Hepatocyte (in vitro differentiated cells): ENCODE data around the gene JMJD1C. TPM values are rescaled to one million over a fixed set of nuclear protein-coding genes. Genes with fewer than 3 reads are reported as not detected.
A peak's percentile ranks its signal among the peaks of the same experiment; 100 is the strongest.

ENCODE experiments used
- DNase-seq: peaks from one replicate; pipeline ENCODE4 v3.0.0-alpha.2; 2016; ENCODE audit warnings: low spot score
- H2AFZ ChIP-seq: fragments of 200-600 bp; sonication (generic); 2 replicates; pipeline ENCODE4 v1.6.0; 2016; ENCODE audit warnings: antibody characterized with exemption, mild to moderate bottlenecking
- H3K27ac ChIP-seq: fragments of 200-600 bp; sonication (generic); 2 replicates; pipeline ENCODE4 v1.5.1; 2016; ENCODE audit warnings: mild to moderate bottlenecking
- H3K27me3 ChIP-seq: fragments of 200-600 bp; sonication (generic); 2 replicates; pipeline ENCODE4 v1.6.1; 2016
- H3K36me3 ChIP-seq: fragments of 200-600 bp; sonication (generic); replicated peaks from 2 replicates; pipeline ENCODE4 v1.5.1; 2016; ENCODE audit warnings: low read depth; ENCODE audit not compliant: insufficient read depth
- H3K4me1 ChIP-seq: fragments of 200-600 bp; sonication (generic); 2 replicates; pipeline ENCODE4 v1.5.1; 2016; ENCODE audit warnings: mild to moderate bottlenecking, moderate library complexity; ENCODE audit not compliant: insufficient read depth
- H3K4me2 ChIP-seq: fragments of 200-600 bp; sonication (generic); 2 replicates; pipeline ENCODE4 v1.6.0; 2016
- H3K4me3 ChIP-seq: fragments of 200-600 bp; sonication (generic); 2 replicates; pipeline ENCODE4 v1.5.1; 2016; ENCODE audit warnings: mild to moderate bottlenecking
- H3K79me2 ChIP-seq: fragments of 200-600 bp; sonication (generic); 2 replicates; pipeline ENCODE4 v1.6.0; 2017; ENCODE audit warnings: mild to moderate bottlenecking
- H3K9me2 ChIP-seq: fragments of 200-600 bp; sonication (generic); replicated peaks from 2 replicates; pipeline ENCODE4 v1.6.0; 2017; ENCODE audit warnings: mild to moderate bottlenecking; ENCODE audit not compliant: insufficient read depth
- H3K9me3 ChIP-seq: fragments of 200-600 bp; sonication (generic); 2 replicates; pipeline ENCODE4 v1.5.1; 2016; ENCODE audit warnings: low read depth, mild to moderate bottlenecking
- H4K20me1 ChIP-seq: fragments of 200-600 bp; sonication (generic); 2 replicates; pipeline ENCODE4 v1.6.0; 2016; ENCODE audit warnings: mild to moderate bottlenecking; ENCODE audit not compliant: insufficient read depth, poor library complexity, severe bottlenecking
- EZH2 ChIP-seq: fragments of 200-600 bp; sonication (generic); IDR thresholded peaks from 2 replicates; pipeline ENCODE4 v1.6.1; 2016; ENCODE audit warnings: antibody characterized with exemption, mild to moderate bottlenecking, borderline replicate concordance
- EZH2phosphoT487 ChIP-seq: fragments of 200-600 bp; sonication (generic); IDR thresholded peaks from one replicate; pipeline ENCODE4 v1.6.1; 2018; ENCODE audit warnings: antibody characterized with exemption, mild to moderate bottlenecking, low read depth, moderate library complexity; ENCODE audit not compliant: unreplicated experiment, severe bottlenecking
- WGBS: methylation state at CpG from one replicate; pipeline ENCODE4 v1.1.6; 2016; ENCODE audit warnings: low lambda C conversion rate; ENCODE audit errors: missing lambda C conversion rate; 5-methylcytosine and 5-hydroxymethylcytosine counted together
- polyA plus RNA-seq: library from polyadenylated mRNA; unstranded; fragments of >200 nt; fragmentation: Nextera tagmentation; extraction: Ambion mirVana; gene quantifications from 2 replicates; pipeline ENCODE4 v1.2.1, GENCODE V29; 2016
- total RNA-seq: library from RNA; depleted of rRNA; stranded (reverse); fragments of >200 nt; gene quantifications from 2 replicates; pipeline ENCODE4 v1.2.3, GENCODE V29; 2014
- TF ChIP-seq, protein P1 (sequence below): fragments of 200-600 bp; sonication (generic); IDR thresholded peaks from 2 replicates; pipeline ENCODE4 v1.5.1; 2016; ENCODE audit warnings: antibody characterized with exemption, mild to moderate bottlenecking; ENCODE audit not compliant: poor library complexity

JMJD1C gene
- total and polyA plus RNA-seq, 2 experiments from 2014 or later = 43.2 to 177 TPM

DNA sequence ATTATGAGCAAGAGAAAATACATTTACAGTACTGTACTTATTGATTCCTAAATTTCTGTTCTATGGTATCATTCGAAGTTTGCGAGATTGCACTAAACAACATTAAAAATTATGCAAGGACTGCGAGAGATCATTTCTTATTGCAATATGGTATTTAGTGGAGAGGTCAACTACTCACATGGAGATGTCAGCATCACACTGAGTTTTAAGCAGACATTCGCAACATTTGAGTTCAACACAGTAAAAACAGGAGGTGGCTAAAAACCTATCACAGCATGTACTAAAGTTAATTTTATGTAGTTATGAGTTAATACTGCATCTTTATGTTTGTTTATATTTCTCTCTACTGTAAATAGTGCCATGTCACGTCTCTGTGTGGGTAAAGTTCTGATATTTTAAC, 53.5 kb downstream of the JMJD1C start:
- no peak for DNase-seq
- Histone ChIP-seq H3K79me2 (peaks cover 93% of the 10 kb centered on the region), H3K4me2 (no peak overlapping the region), H3K27me3 (no peaks in the 10 kb centered on the region), H3K36me3 (no peaks in the 10 kb centered on the region), H2AFZ (no peak overlapping the region), H3K9me2 (no peaks in the 10 kb centered on the region), H3K4me1 (peaks cover 25% of the 10 kb centered on the region), H3K9me3 (no peaks in the 10 kb centered on the region), H3K4me3 (no peak overlapping the region), H3K27ac (no peak overlapping the region), H4K20me1 (peaks cover 46% of the 10 kb centered on the region)
- TF ChIP-seq EZH2 (no peak), EZH2phosphoT487 (no peak)
- TF ChIP-seq, protein P1, sequence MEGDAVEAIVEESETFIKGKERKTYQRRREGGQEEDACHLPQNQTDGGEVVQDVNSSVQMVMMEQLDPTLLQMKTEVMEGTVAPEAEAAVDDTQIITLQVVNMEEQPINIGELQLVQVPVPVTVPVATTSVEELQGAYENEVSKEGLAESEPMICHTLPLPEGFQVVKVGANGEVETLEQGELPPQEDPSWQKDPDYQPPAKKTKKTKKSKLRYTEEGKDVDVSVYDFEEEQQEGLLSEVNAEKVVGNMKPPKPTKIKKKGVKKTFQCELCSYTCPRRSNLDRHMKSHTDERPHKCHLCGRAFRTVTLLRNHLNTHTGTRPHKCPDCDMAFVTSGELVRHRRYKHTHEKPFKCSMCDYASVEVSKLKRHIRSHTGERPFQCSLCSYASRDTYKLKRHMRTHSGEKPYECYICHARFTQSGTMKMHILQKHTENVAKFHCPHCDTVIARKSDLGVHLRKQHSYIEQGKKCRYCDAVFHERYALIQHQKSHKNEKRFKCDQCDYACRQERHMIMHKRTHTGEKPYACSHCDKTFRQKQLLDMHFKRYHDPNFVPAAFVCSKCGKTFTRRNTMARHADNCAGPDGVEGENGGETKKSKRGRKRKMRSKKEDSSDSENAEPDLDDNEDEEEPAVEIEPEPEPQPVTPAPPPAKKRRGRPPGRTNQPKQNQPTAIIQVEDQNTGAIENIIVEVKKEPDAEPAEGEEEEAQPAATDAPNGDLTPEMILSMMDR = no peak
- WGBS = 94% methylated on average over 5 of the region's 5 CpGs

DNA sequence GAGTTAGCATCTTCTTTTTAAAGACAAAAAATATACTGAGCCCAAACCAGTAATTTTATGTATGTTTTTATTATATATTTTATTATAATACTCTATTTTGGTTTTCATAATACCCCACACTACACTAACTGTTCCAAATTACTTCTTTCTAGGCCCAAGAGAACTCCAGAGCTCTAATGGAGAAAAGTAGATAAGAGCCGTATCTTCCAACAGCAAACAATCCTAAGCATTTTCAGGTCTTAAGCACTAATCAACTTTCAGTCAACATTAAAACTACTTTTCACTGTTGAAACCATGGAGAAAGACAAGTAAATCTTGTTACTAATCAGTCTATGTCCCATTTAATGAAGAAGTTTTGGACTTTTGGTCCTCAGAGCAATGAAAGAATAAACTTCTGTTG, 55.1 kb downstream of the JMJD1C start:
- Histone ChIP-seq H3K9me2 (no peaks in the 10 kb centered on the region), H3K4me2 (no peak overlapping the region)

DNA sequence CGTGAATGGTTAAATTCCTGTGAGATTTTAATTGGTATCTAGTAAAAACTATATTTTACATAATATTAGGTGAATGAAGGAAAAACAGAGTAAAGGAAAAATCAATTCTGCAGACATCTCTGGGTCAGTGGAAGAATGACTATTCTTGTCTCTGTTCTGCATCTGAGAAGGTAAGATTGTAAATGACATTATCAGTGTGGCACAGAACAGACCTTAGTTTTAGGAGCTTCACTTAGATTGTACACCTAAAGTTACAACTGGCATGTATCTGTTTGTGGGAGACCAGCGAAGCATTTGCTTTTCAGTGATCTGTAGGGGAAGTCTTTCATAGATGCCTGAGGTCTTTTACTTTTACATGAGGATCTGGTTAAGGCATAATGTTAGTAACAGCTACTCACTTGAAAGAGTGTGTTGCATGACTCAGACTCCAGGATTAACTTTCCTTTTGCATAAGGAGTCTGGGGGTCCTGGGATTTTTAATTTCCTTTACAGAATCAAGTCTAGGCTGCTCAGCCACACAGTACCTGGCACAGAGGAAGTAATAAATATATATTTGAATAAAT, 56.2 kb downstream of the JMJD1C start:
- Histone ChIP-seq H3K79me2 (peaks cover 91% of the 10 kb centered on the region), H3K27ac (peak overlapping the region; percentile 16), H4K20me1 (peaks cover 18% of the 10 kb centered on the region), H3K4me1 (peaks cover 8% of the 10 kb centered on the region), H3K9me3 (no peaks in the 10 kb centered on the region), H3K27me3 (no peaks in the 10 kb centered on the region), H3K4me3 (no peak overlapping the region), H2AFZ (no peak overlapping the region), H3K36me3 (no peaks in the 10 kb centered on the region), H3K9me2 (no peaks in the 10 kb centered on the region), H3K4me2 (no peak overlapping the region)
- peak; percentile 8 for DNase-seq
- TF ChIP-seq EZH2phosphoT487 (no peak), EZH2 (no peak)
- TF ChIP-seq, protein P1 = no peak
- WGBS = 55% methylated on average over 2 of the region's 2 CpGs

More for the DNA sequence above, 55.1 kb downstream of the JMJD1C start:
- WGBS = 57% methylated on average over 1 of the region's 1 CpG
- Histone ChIP-seq H3K4me3 (no peak overlapping the region), H2AFZ (no peak overlapping the region), H4K20me1 (peaks cover 29% of the 10 kb centered on the region), H3K4me1 (peaks cover 8% of the 10 kb centered on the region), H3K27ac (peak overlapping the region; percentile 11), H3K27me3 (no peaks in the 10 kb centered on the region), H3K9me3 (no peaks in the 10 kb centered on the region), H3K36me3 (no peaks in the 10 kb centered on the region), H3K79me2 (peaks cover 91% of the 10 kb centered on the region)
- TF ChIP-seq EZH2 (no peak), EZH2phosphoT487 (no peak)
- TF ChIP-seq, protein P1 = no peak
- DNase-seq = no peak

DNA sequence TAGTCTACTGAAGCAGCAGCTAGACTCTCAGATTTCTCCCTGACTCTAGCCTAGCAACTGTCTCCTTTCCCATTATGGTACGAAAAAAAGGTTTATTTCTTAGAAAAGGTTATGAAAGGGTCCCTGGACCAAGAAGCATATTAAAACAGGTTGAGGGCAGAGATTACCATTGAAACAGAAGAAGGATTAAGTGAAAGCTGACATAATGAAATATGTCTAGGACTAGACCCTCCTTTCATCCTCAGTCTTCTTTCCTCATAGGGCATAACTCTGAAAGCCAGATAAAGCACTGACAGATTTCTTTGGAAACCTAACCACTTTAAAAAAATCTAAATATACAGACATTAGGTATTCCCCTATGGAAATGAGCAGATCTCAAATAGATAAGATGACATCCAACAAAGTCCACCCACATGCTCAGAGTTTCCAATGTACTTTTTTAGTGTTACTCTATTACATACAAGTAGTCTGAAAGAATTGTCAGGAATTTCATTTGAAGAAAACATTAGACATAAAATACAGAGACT, 58.6 kb downstream of the JMJD1C start:
- Histone ChIP-seq H2AFZ (no peak overlapping the region), H3K9me3 (no peaks in the 10 kb centered on the region), H3K36me3 (no peaks in the 10 kb centered on the region), H3K27ac (no peak overlapping the region), H4K20me1 (peaks cover 10% of the 10 kb centered on the region), H3K9me2 (no peaks in the 10 kb centered on the region), H3K79me2 (peaks cover 91% of the 10 kb centered on the region), H3K4me2 (no peak overlapping the region), H3K4me1 (peaks cover 8% of the 10 kb centered on the region), H3K27me3 (no peaks in the 10 kb centered on the region), H3K4me3 (no peak overlapping the region)
- DNase-seq = no peak
- 97% methylated on average over 1 of the region's 1 CpG for WGBS
- TF ChIP-seq, protein P1 = no peak
- TF ChIP-seq EZH2 = no peak
- TF ChIP-seq EZH2phosphoT487 = no peak
